ENCODE measurements around the gene NEURL4. TPM values are rescaled to one million over a fixed set of nuclear protein-coding genes. Genes with fewer than 3 reads are reported as not detected.

The NEURL4 gene
- total RNA-seq, 3 donors from 2014 or later (not counting 1 experiment from before 2014, with no cell fraction given), result 48.9 to 57.9 (median 51.4) TPM

- Histone ChIP-seq H3K27me3 (ENCODE audit: control insufficient read depth, insufficient read depth, low read length) (no peaks in the 10 kb centered on the region), H3K4me1 (ENCODE audit: control insufficient read depth, insufficient read depth, low read length) (peaks cover 44% of the 10 kb centered on the region), H3K27ac (ENCODE audit: low read length) (peak within 1 kb of the TSS; percentile 86), H3K9me3 (ENCODE audit: control insufficient read depth, insufficient read depth, low read length) (no peaks in the 10 kb centered on the region), H3K36me3 (ENCODE audit: control insufficient read depth, insufficient read depth, low read length) (peaks cover 48% of the 10 kb centered on the region), H3K4me3 (ENCODE audit: low read length) (peak within 1 kb of the TSS; percentile 66)
- DNase-seq, result peak; percentile 94 to 95
- TF ChIP-seq CTCF (IDR thresholded peaks at IDR 0.05), result no peak
- Mint-ChIP-seq H3K9me3 (no peaks in the 10 kb centered on the region), H3K36me3 (peaks cover 12% of the 10 kb centered on the region), H3K4me1 (peaks cover 34 to 57% of the 10 kb centered on the region in 2 donors), H3K27ac (peak within 1 kb of the TSS; percentile 91 to 99), H3K4me3 (peak within 1 kb of the TSS; percentile 97), H3K27me3 (ENCODE audit: low read depth in 2 of 2) (no peaks in the 10 kb centered on the region)
- WGBS (ENCODE audit: insufficient coverage), result under 1% methylated on average over 95 of the region's 95 CpGs
- peak; percentile 83 to 87 (median 86) for ATAC-seq
- intact Hi-C loops (cut with micrococcal nuclease), result loop anchor here (2.0 kb wide), 1 partner anchor 14 kb away; the partner anchor contains the start of gene NEURL4
These were observed 14.2 kb downstream of the NEURL4 start, which contains the start of gene GPS2 for GRCh38 chr17:7314719-7315569. Gene GPS2 (minus strand): TSS chr17:7315360. CDS start chr17:7315052, 308 bp downstream.

- no peak for ATAC-seq
- peaks cover 42 to 66% of the 10 kb centered on the region in 2 donors for H3K4me1 Mint-ChIP-seq
These were observed 15.0 kb downstream of the NEURL4 start for GRCh38 chr17:7313890-7314718.

More at GRCh38 chr17:7313890-7314718, 15.0 kb downstream of the NEURL4 start:
- H3K36me3 ChIP-seq (ENCODE audit: control insufficient read depth, insufficient read depth, low read length), result peaks cover 55% of the 10 kb centered on the region
- Mint-ChIP-seq H3K9me3 (no peaks in the 10 kb centered on the region), H3K27ac (peak overlapping the region; percentile 91 to 99), H3K36me3 (peaks cover 17% of the 10 kb centered on the region), H3K27me3 (ENCODE audit: low read depth in 2 of 2) (no peaks in the 10 kb centered on the region), H3K4me3 (peak overlapping the region; percentile 84)
- intact Hi-C loops (cut with micrococcal nuclease), result loop anchor here (2.0 kb wide), 1 partner anchor 15 kb away; the partner anchor contains the start of gene NEURL4
- no peaks in the 10 kb centered on the region for H3K27me3 ChIP-seq (ENCODE audit: control insufficient read depth, insufficient read depth, low read length)
- no peaks in the 10 kb centered on the region for H3K9me3 ChIP-seq (ENCODE audit: control insufficient read depth, insufficient read depth, low read length)
- WGBS (ENCODE audit: insufficient coverage), result 53% methylated on average over 8 of the region's 9 CpGs
- peak in 1 of 2 donors; percentile 16 for DNase-seq
- peak overlapping the region; percentile 58 for H3K27ac ChIP-seq (ENCODE audit: low read length)
- peak overlapping the region; percentile 51 for H3K4me3 ChIP-seq (ENCODE audit: low read length)
- TF ChIP-seq CTCF (IDR thresholded peaks at IDR 0.05), result no peak
- H3K4me1 ChIP-seq (ENCODE audit: control insufficient read depth, insufficient read depth, low read length), result peaks cover 52% of the 10 kb centered on the region
